IMR-90 (cell line): ENCODE data around the gene MRPL4. TPM values are rescaled to one million over a fixed set of nuclear protein-coding genes. Genes with fewer than 3 reads are reported as not detected.

Source experiments
- ATAC-seq: fragments of 200-7000 bp; cut with Tn5 transposase; 2 replicates; pipeline ENCODE4 v1.9.1; 2020; ENCODE audit warnings: low read depth, mild to moderate bottlenecking, moderate library complexity
- BruUV-seq: library from RNA; stranded (reverse); fragments of 400-500 nt; replicated peaks from 2 replicates; lab custom pipeline; 2021; lab: Mats Ljungman, UMichigan
- CTCF ChIA-PET: fragments of 300-600 bp; formaldehyde crosslinking; extraction: SDS; loops from one replicate; lab custom pipeline; 2021; ENCODE audit warnings: antibody characterized with exemption; lab: Yijun Ruan, JAX
- POLR2A ChIA-PET: fragments of 300-600 bp; sonication (Branson Sonifier 250); formaldehyde crosslinking; loops from one replicate; lab custom pipeline; 2022; ENCODE audit warnings: antibody characterized with exemption; ENCODE audit not compliant: unreplicated experiment; lab: Charles Lee
- DNase-seq: peaks from one replicate; pipeline ENCODE4 v3.0.0; 2013
- H2AFZ ChIP-seq: replicated peaks from 2 replicates; pipeline ENCODE3; 2013; ENCODE audit warnings: low read length, mild to moderate bottlenecking; ENCODE audit not compliant: poor library complexity
- H2AK5ac ChIP-seq: 2 replicates; pipeline ENCODE4 v1.6.1; 2013; ENCODE audit warnings: low read depth, low read length, inconsistent platforms
- H2AK9ac ChIP-seq: replicated peaks from 2 replicates; pipeline ENCODE3; 2013; ENCODE audit warnings: mild to moderate bottlenecking, low read depth, low read length, moderate library complexity; ENCODE audit not compliant: poor library complexity
- H2BK120ac ChIP-seq: 2 replicates; pipeline ENCODE4 v1.6.1; 2013; ENCODE audit warnings: low read depth, low read length, inconsistent platforms
- H2BK15ac ChIP-seq: 3 replicates; pipeline ENCODE4 v1.6.1; 2013; ENCODE audit warnings: low read depth, low read length, inconsistent platforms
- H2BK20ac ChIP-seq: 2 replicates; pipeline ENCODE4 v1.6.1; 2013; ENCODE audit warnings: low read depth, mild to moderate bottlenecking, inconsistent platforms, low read length, moderate library complexity
- H2BK5ac ChIP-seq: 2 replicates; pipeline ENCODE4 v1.6.1; 2013; ENCODE audit warnings: mild to moderate bottlenecking, low read depth, low read length, inconsistent platforms; ENCODE audit not compliant: poor library complexity, severe bottlenecking
- H3K14ac ChIP-seq: replicated peaks from 2 replicates; pipeline ENCODE4 v1.6.1; 2013; ENCODE audit warnings: low read depth, low read length, inconsistent platforms
- H3K18ac ChIP-seq: 2 replicates; pipeline ENCODE4 v1.6.1; 2013; ENCODE audit warnings: low read depth, low read length, control low read depth
- H3K23ac ChIP-seq: 2 replicates; pipeline ENCODE4 v1.6.1; 2013; ENCODE audit warnings: low read depth, low read length, inconsistent platforms
- H3K27ac ChIP-seq: 2 replicates; pipeline ENCODE4 v1.5.1; 2013; ENCODE audit warnings: mild to moderate bottlenecking, control low read depth, low read length; ENCODE audit not compliant: insufficient read depth
- H3K27me3 ChIP-seq: 2 replicates; pipeline ENCODE4 v1.6.1; 2013; ENCODE audit warnings: low read length; ENCODE audit not compliant: control insufficient read depth, insufficient read depth
- H3K36me3 ChIP-seq: 2 replicates; pipeline ENCODE4 v1.6.1; 2013; ENCODE audit warnings: low read length, mixed read lengths; ENCODE audit not compliant: control insufficient read depth, insufficient read depth
- H3K4ac ChIP-seq: 2 replicates; pipeline ENCODE4 v1.6.1; 2013; ENCODE audit warnings: low read depth, low read length, inconsistent platforms
- H3K4me1 ChIP-seq: 2 replicates; pipeline ENCODE4 v1.6.1; 2013; ENCODE audit warnings: low read length, mixed read lengths; ENCODE audit not compliant: control insufficient read depth, insufficient read depth
- H3K4me2 ChIP-seq: 2 replicates; pipeline ENCODE4 v1.6.1; 2013; ENCODE audit warnings: low read depth, mild to moderate bottlenecking, control low read depth, low read length, moderate library complexity
- H3K4me3 ChIP-seq: 2 replicates; pipeline ENCODE4 v1.5.1; 2013; ENCODE audit warnings: low read depth, mild to moderate bottlenecking, control low read depth, low read length, moderate library complexity; ENCODE audit not compliant: insufficient read depth
- H3K56ac ChIP-seq: 2 replicates; pipeline ENCODE4 v1.6.1; 2013; ENCODE audit warnings: low read length, inconsistent platforms; ENCODE audit not compliant: insufficient read depth; ENCODE audit errors: extremely low read depth
- H3K79me1 ChIP-seq, 2 experiments: 2 replicates each; pipeline ENCODE4 v1.6.1; 2013; ENCODE audit warnings: low read length in 2 of 2, inconsistent platforms in 1 of 2, low read depth in 1 of 2
- H3K9ac ChIP-seq: 2 replicates; pipeline ENCODE4 v1.6.1; 2013; ENCODE audit warnings: low read depth, low read length, control low read depth
- H3K9me1 ChIP-seq: 2 replicates; pipeline ENCODE4 v1.6.1; 2013; ENCODE audit warnings: low read length, inconsistent platforms; ENCODE audit not compliant: insufficient read depth
- H3K9me3 ChIP-seq: 2 replicates; pipeline ENCODE4 v1.6.1; 2013; ENCODE audit warnings: low read length; ENCODE audit not compliant: control insufficient read depth, insufficient read depth
- H4K20me1 ChIP-seq: 2 replicates; pipeline ENCODE4 v1.6.1; 2013; ENCODE audit warnings: low read length, inconsistent platforms; ENCODE audit not compliant: insufficient read depth
- H4K5ac ChIP-seq: 2 replicates; pipeline ENCODE4 v1.6.1; 2013; ENCODE audit warnings: mild to moderate bottlenecking, low read depth, low read length, control low read depth
- H4K8ac ChIP-seq, 2 experiments: 2 replicates each; pipeline ENCODE4 v1.6.1; 2013; ENCODE audit warnings: low read depth in 2 of 2, low read length in 2 of 2, control low read depth in 1 of 2, inconsistent platforms in 1 of 2
- H4K91ac ChIP-seq: 2 replicates; pipeline ENCODE4 v1.6.1; 2013; ENCODE audit warnings: low read depth, low read length, inconsistent platforms; ENCODE audit not compliant: insufficient read depth
- CEBPB ChIP-seq: IDR thresholded peaks from 2 replicates; pipeline ENCODE4 v1.6.1; 2012; ENCODE audit warnings: low read depth, low read length, improper control_type of control experiment
- FOS ChIP-seq: fragments of 150-350 bp; IDR thresholded peaks from 2 replicates; pipeline ENCODE4 v1.6.1; 2016; ENCODE audit warnings: low read depth, low read length
- MAZ ChIP-seq: IDR thresholded peaks from 2 replicates; pipeline ENCODE4 v1.6.1; 2012; ENCODE audit warnings: low read depth, mild to moderate bottlenecking, low read length, improper control_type of control experiment, moderate library complexity, borderline replicate concordance
- MXI1 ChIP-seq: IDR thresholded peaks from 2 replicates; pipeline ENCODE4 v1.6.1; 2012; ENCODE audit warnings: low read depth, mild to moderate bottlenecking, low read length, moderate library complexity, borderline replicate concordance
- NFE2L2 ChIP-seq: fragments of 150-350 bp; IDR thresholded peaks from 2 replicates; pipeline ENCODE4 v1.6.1; 2016; ENCODE audit warnings: low read depth, mild to moderate bottlenecking, low read length
- POLR2A ChIP-seq: IDR thresholded peaks from 2 replicates; pipeline ENCODE4 v1.6.1; 2012; ENCODE audit warnings: mild to moderate bottlenecking, low read depth, low read length
- RCOR1 ChIP-seq: IDR thresholded peaks from 2 replicates; pipeline ENCODE4 v1.6.1; 2012; ENCODE audit warnings: mild to moderate bottlenecking, low read length, improper control_type of control experiment; ENCODE audit not compliant: insufficient replicate concordance
- RFX5 ChIP-seq: IDR thresholded peaks from 2 replicates; pipeline ENCODE4 v1.8.0; 2012; ENCODE audit warnings: low read depth, mild to moderate bottlenecking, low read length, moderate library complexity
- WGBS, 2 experiments: methylation state at CpG; one replicate each; pipeline versions ENCODE4 v1.1.5 to v1.1.7; 2013; ENCODE audit warnings: missing lambda C conversion rate in 2 of 2; ENCODE audit not compliant: insufficient read length in 1 of 2; ENCODE audit errors: extremely low coverage in 2 of 2; 5-methylcytosine and 5-hydroxymethylcytosine counted together
- dilution Hi-C: fragments of 300-500 bp; cut with HindIII; formaldehyde crosslinking; loops from one replicate; pipeline ENCODE4 v1.14.3; 2018; ENCODE audit warnings: low sequenced_read_pairs; ENCODE audit not compliant: unreplicated experiment
- in situ Hi-C: fragments of 300-500 bp; cut with MboI; formaldehyde crosslinking; loops from 3 replicates; pipeline ENCODE4 v1.14.3; 2019; ENCODE audit warnings: low sequenced_read_pairs, inconsistent platforms, mixed read lengths
- intact Hi-C: fragments of 100-400 bp; cut with micrococcal nuclease; formaldehyde crosslinking; loops from 2 replicates; pipeline ENCODE4 v1.10.0; 2022
- polyA plus RNA-seq, 3 experiments: library from polyadenylated mRNA; depleted of rRNA; stranded (reverse); fragments of >200 nt; gene quantifications; 2 replicates each; pipeline ENCODE4 v1.2.3, GENCODE V29; 2012; ENCODE audit warnings: low replicate concordance in 1 of 3
- total RNA-seq: library from RNA; depleted of rRNA; stranded (reverse); fragments of >200 nt; gene quantifications from 2 replicates; pipeline ENCODE4 v1.2.3, GENCODE V29; 2012
- TF ChIP-seq, protein P1 (sequence below): fragments of 150-350 bp; IDR thresholded peaks from 2 replicates; pipeline ENCODE4 v1.6.1; 2016; ENCODE audit warnings: low read depth, mild to moderate bottlenecking, low read length, moderate library complexity, borderline replicate concordance
- TF ChIP-seq, protein P2 (sequence below): fragments of 150-350 bp; IDR thresholded peaks from 2 replicates; pipeline ENCODE4 v1.6.1; 2017; ENCODE audit warnings: mild to moderate bottlenecking, antibody characterized with exemption, low read length, low read depth

MRPL4 gene
- total and polyA plus RNA-seq, 2 of the 4 experiments (the other 2 are of a cell fraction), result 32.8 to 108 TPM

- Histone ChIP-seq H3K36me3 (peaks cover 2% of the 10 kb centered on the region; the same call in 1 of the 2 replicates), H3K18ac (no peak overlapping the region), H3K27me3 (no peaks in the 10 kb centered on the region), H3K4me2 (no peak overlapping the region), H3K4ac (no peak overlapping the region), H3K79me1 (no peaks in the 10 kb centered on the region), H2AK9ac (peak overlapping the region; percentile 72), H2BK20ac (no peak overlapping the region), H3K4me3 (no peak overlapping the region), H3K14ac (no peak overlapping the region), H4K8ac (no peak overlapping the region), H3K27ac (no peak overlapping the region), H2AFZ (no peak overlapping the region), H3K4me1 (peaks cover 9% of the 10 kb centered on the region), H4K91ac (no peak overlapping the region), H4K5ac (no peak overlapping the region), H2BK120ac (no peak overlapping the region), H3K9me3 (no peaks in the 10 kb centered on the region), H2AK5ac (no peak overlapping the region), H2BK5ac (no peak overlapping the region), H3K23ac (no peak overlapping the region), H3K9ac (no peak overlapping the region), H3K56ac (no peak overlapping the region), H2BK15ac (no peak overlapping the region), H3K9me1 (peaks cover 8% of the 10 kb centered on the region; the same call in 1 of the 2 replicates), H4K20me1 (no peaks in the 10 kb centered on the region)
- WGBS, 2 experiments, result 100% methylated on average over 1 of the region's 23 CpGs; no CpG with 5 or more reads in 1 of the 2 experiments
- DNase-seq (no peak), ATAC-seq (no peak)
- no peak for TF ChIP-seq POLR2A
- no peak for TF ChIP-seq RCOR1
- TF ChIP-seq NFE2L2, result no peak
- TF ChIP-seq CEBPB, result no peak
- TF ChIP-seq, protein P1, sequence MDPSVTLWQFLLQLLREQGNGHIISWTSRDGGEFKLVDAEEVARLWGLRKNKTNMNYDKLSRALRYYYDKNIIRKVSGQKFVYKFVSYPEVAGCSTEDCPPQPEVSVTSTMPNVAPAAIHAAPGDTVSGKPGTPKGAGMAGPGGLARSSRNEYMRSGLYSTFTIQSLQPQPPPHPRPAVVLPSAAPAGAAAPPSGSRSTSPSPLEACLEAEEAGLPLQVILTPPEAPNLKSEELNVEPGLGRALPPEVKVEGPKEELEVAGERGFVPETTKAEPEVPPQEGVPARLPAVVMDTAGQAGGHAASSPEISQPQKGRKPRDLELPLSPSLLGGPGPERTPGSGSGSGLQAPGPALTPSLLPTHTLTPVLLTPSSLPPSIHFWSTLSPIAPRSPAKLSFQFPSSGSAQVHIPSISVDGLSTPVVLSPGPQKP, result no peak
- no peak for TF ChIP-seq RFX5
- no peak for TF ChIP-seq MXI1
- TF ChIP-seq FOS, result no peak
- TF ChIP-seq MAZ, result no peak
- TF ChIP-seq, protein P2, sequence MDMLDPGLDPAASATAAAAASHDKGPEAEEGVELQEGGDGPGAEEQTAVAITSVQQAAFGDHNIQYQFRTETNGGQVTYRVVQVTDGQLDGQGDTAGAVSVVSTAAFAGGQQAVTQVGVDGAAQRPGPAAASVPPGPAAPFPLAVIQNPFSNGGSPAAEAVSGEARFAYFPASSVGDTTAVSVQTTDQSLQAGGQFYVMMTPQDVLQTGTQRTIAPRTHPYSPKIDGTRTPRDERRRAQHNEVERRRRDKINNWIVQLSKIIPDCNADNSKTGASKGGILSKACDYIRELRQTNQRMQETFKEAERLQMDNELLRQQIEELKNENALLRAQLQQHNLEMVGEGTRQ, result no peak
- in situ Hi-C loops, result no loop called here
- no TSS peak for BruUV-seq
- dilution Hi-C loops, result no loop called here
- CTCF ChIA-PET, result interaction anchor here (0.5 to 0.7 kb wide), 2 partner anchors 97 to 138 kb away, joined by 3 to 4 read pairs; partner anchors contain the start of gene TYK2
- POLR2A ChIA-PET, result no interaction called here
- intact Hi-C loops, result no loop called here
Measured at GRCh38 chr19:10283301-10284064, 31.5 kb downstream of the MRPL4 start.
